HCT116 (cell line): ENCODE results near the gene EXOSC3. TPM values are rescaled to one million over a fixed set of nuclear protein-coding genes. Genes with fewer than 3 reads are reported as not detected.

ENCODE experiments used
- ATAC-seq: fragments of 200-7000 bp; cut with Tn5 transposase; 2 replicates; pipeline ENCODE4 v1.9.1; 2020; ENCODE audit warnings: mild to moderate bottlenecking, moderate library complexity
- BruUV-seq: library from RNA; stranded (reverse); fragments of 400-500 nt; replicated peaks from 2 replicates; lab custom pipeline; 2021; lab: Mats Ljungman, UMichigan
- CTCF ChIA-PET: fragments of 300-600 bp; sonication (Branson Sonifier 250); formaldehyde crosslinking; loops from one replicate; lab custom pipeline; 2021; ENCODE audit warnings: antibody characterized with exemption; lab: Charles Lee
- POLR2A ChIA-PET: fragments of 300-600, 350-600 bp; sonication (Branson Sonifier 250); formaldehyde crosslinking; loops from one replicate; lab custom pipeline; 2021; ENCODE audit warnings: antibody characterized with exemption; lab: Charles Lee
- RAD21 ChIA-PET, 2 experiments: fragments of 300-600 bp; sonication (Branson Sonifier 250); formaldehyde crosslinking; loops; one replicate each; lab custom pipeline; 2023; ENCODE audit warnings: low total read pairs in 2 of 2; ENCODE audit not compliant: uncharacterized antibody in 2 of 2, unreplicated experiment in 2 of 2, low non-redundant PET in 1 of 2; lab: Charles Lee
- DNase-seq: peaks from one replicate; pipeline ENCODE4 v3.0.0-alpha.2; 2010; ENCODE audit warnings: low read depth, low spot score
- H2AFZ ChIP-seq: fragments of 200-600 bp; shearing (Covaris generic), sonication (generic); 2 replicates; pipeline ENCODE4 v1.6.1; 2017; ENCODE audit warnings: low read depth, mixed run types, mixed read lengths, antibody characterized with exemption, low read length; ENCODE audit not compliant: poor library complexity, severe bottlenecking
- H3K27ac ChIP-seq: 2 replicates; pipeline ENCODE4 v1.5.1; 2012; ENCODE audit warnings: low read depth, low read length
- H3K27me3 ChIP-seq: fragments of 200-600 bp; sonication (generic); 2 replicates; pipeline ENCODE4 v1.6.1; 2016; ENCODE audit warnings: mixed run types, low read length, mixed read lengths; ENCODE audit not compliant: insufficient read depth
- H3K36me3 ChIP-seq, 2 experiments: fragments of 200-500 bp in 1 of 2; fragments of 200-600 bp in 1 of 2; sonication (Bioruptor generic) in 1 of 2; sonication (generic) in 1 of 2; 2 replicates each; pipeline versions ENCODE4 v1.5.1 to v1.6.1; 2014 to 2016; ENCODE audit warnings: low read length in 2 of 2, inconsistent platforms in 1 of 2, mixed read lengths in 1 of 2, mixed run types in 1 of 2; ENCODE audit not compliant: insufficient read depth in 2 of 2, control insufficient read depth in 1 of 2
- H3K4me1 ChIP-seq, 2 experiments: fragments of 200-600 bp in 1 of 2; sonication (generic) in 1 of 2; 2 replicates each; pipeline versions ENCODE4 v1.5.1 to v1.6.1; 2012 to 2017; ENCODE audit warnings: low read length in 2 of 2, inconsistent platforms in 1 of 2, mild to moderate bottlenecking in 1 of 2, mixed read lengths in 1 of 2, mixed run types in 1 of 2, moderate library complexity in 1 of 2; ENCODE audit not compliant: insufficient read depth in 2 of 2, control insufficient read depth in 1 of 2
- H3K4me2 ChIP-seq: fragments of 200-600 bp; sonication (generic); 2 replicates; pipeline ENCODE4 v1.6.1; 2017; ENCODE audit warnings: mixed run types, low read length, mixed read lengths
- H3K4me3 ChIP-seq, 2 experiments: fragments of 200-600 bp in 1 of 2; sonication (generic) in 1 of 2; replicated peaks in 1 of 2; 2 replicates each; pipeline ENCODE4 v1.5.1; 2011 to 2016; ENCODE audit warnings: low read length in 2 of 2, control low read depth in 1 of 2, low read depth in 1 of 2, mild to moderate bottlenecking in 1 of 2, mixed read lengths in 1 of 2, mixed run types in 1 of 2
- H3K79me2 ChIP-seq: fragments of 200-600 bp; sonication (generic); 2 replicates; pipeline ENCODE4 v1.6.1; 2017; ENCODE audit warnings: mild to moderate bottlenecking, mixed run types, low read length, moderate library complexity, mixed read lengths; ENCODE audit not compliant: insufficient read depth
- H3K9ac ChIP-seq: fragments of 200-600 bp; sonication (generic); 2 replicates; pipeline ENCODE4 v1.6.1; 2016; ENCODE audit warnings: low read length, mixed read lengths
- H3K9me2 ChIP-seq: fragments of 200-600 bp; sonication (generic), shearing (Covaris generic); 2 replicates; pipeline ENCODE4 v1.6.1; 2017; ENCODE audit warnings: mixed run types, mild to moderate bottlenecking, moderate library complexity; ENCODE audit not compliant: insufficient read depth
- H3K9me3 ChIP-seq, 2 experiments: fragments of 200-500 bp in 1 of 2; fragments of 200-600 bp in 1 of 2; sonication (Bioruptor generic) in 1 of 2; sonication (generic) in 1 of 2; 2 replicates each; pipeline ENCODE4 v1.6.1; 2014 to 2017; ENCODE audit warnings: low read length in 2 of 2, mixed read lengths in 2 of 2, inconsistent platforms in 1 of 2, low read depth in 1 of 2, mild to moderate bottlenecking in 1 of 2, mixed run types in 1 of 2, moderate library complexity in 1 of 2; ENCODE audit not compliant: control insufficient read depth in 1 of 2, insufficient read depth in 1 of 2
- H4K20me1 ChIP-seq: fragments of 200-600 bp; sonication (generic), shearing (Covaris generic); 2 replicates; pipeline ENCODE4 v1.6.1; 2017; ENCODE audit warnings: mixed run types, mild to moderate bottlenecking, moderate library complexity; ENCODE audit not compliant: insufficient read depth
- CBX3 ChIP-seq: IDR thresholded peaks from 2 replicates; pipeline ENCODE4 v1.6.1; 2012; ENCODE audit warnings: low read depth
- EZH2 ChIP-seq: fragments of 200-600 bp; sonication (generic); IDR thresholded peaks from 2 replicates; pipeline ENCODE4 v1.6.1; 2017; ENCODE audit warnings: antibody characterized with exemption, mixed run types
- EZH2phosphoT487 ChIP-seq: fragments of 200-600 bp; IDR thresholded peaks from 2 replicates; pipeline ENCODE4 v1.6.1; 2018; ENCODE audit warnings: antibody characterized with exemption, borderline replicate concordance
- JUND ChIP-seq: IDR thresholded peaks from 2 replicates; pipeline ENCODE4 v1.6.1; 2012
- POLR2A ChIP-seq: IDR thresholded peaks from 2 replicates; pipeline ENCODE4 v1.7.0; 2011; ENCODE audit warnings: borderline replicate concordance; ENCODE audit not compliant: insufficient read depth, insufficient read length; ENCODE audit errors: extremely low read depth
- POLR2AphosphoS5 ChIP-seq: IDR thresholded peaks from 2 replicates; pipeline ENCODE4 v1.6.1; 2011; ENCODE audit warnings: mild to moderate bottlenecking, low read depth, low read length, moderate library complexity
- RAD21 ChIP-seq: IDR thresholded peaks from 2 replicates; pipeline ENCODE4 v1.6.1; 2012; ENCODE audit warnings: low read depth, mild to moderate bottlenecking
- SIN3A ChIP-seq: IDR thresholded peaks from 2 replicates; pipeline ENCODE4 v1.6.1; 2012; ENCODE audit warnings: low read depth
- intact Hi-C: fragments of 100-400 bp; cut with micrococcal nuclease; formaldehyde crosslinking; loops from 2 replicates; pipeline ENCODE4 v1.10.0; 2022
- total RNA-seq: library from RNA; stranded (reverse); gene quantifications from one replicate; pipeline ENCODE4 v1.2.1, GENCODE V29; 2021; ENCODE audit not compliant: unreplicated experiment
- TF ChIP-seq, protein P1 (sequence below): IDR thresholded peaks from 2 replicates; pipeline ENCODE4 v1.6.1; 2012; ENCODE audit warnings: low read depth
- TF ChIP-seq, protein P2 (sequence below), 3 experiments: fragments of 200-600 bp in 1 of 3; sonication (generic) in 1 of 3; IDR thresholded peaks in 2 of 3; conservative IDR thresholded peaks in 1 of 3; 2 replicates each; pipeline ENCODE4 v1.5.1; 2012 to 2017; ENCODE audit warnings: low read depth in 2 of 3, low read length in 2 of 3, antibody characterized with exemption in 1 of 3, borderline replicate concordance in 1 of 3, control low read depth in 1 of 3, mild to moderate bottlenecking in 1 of 3, mixed read lengths in 1 of 3, mixed run types in 1 of 3, moderate library complexity in 1 of 3; ENCODE audit not compliant: insufficient read depth in 1 of 3
- TF ChIP-seq, protein P3 (sequence below): IDR thresholded peaks from 2 replicates; pipeline ENCODE4 v1.6.1; 2011; ENCODE audit warnings: mild to moderate bottlenecking, low read length, moderate library complexity; ENCODE audit not compliant: insufficient replicate concordance; ENCODE audit errors: extremely low read depth

EXOSC3 gene
- total RNA-seq, 1 experiment from 2014 or later = 79.6 TPM

DNA sequence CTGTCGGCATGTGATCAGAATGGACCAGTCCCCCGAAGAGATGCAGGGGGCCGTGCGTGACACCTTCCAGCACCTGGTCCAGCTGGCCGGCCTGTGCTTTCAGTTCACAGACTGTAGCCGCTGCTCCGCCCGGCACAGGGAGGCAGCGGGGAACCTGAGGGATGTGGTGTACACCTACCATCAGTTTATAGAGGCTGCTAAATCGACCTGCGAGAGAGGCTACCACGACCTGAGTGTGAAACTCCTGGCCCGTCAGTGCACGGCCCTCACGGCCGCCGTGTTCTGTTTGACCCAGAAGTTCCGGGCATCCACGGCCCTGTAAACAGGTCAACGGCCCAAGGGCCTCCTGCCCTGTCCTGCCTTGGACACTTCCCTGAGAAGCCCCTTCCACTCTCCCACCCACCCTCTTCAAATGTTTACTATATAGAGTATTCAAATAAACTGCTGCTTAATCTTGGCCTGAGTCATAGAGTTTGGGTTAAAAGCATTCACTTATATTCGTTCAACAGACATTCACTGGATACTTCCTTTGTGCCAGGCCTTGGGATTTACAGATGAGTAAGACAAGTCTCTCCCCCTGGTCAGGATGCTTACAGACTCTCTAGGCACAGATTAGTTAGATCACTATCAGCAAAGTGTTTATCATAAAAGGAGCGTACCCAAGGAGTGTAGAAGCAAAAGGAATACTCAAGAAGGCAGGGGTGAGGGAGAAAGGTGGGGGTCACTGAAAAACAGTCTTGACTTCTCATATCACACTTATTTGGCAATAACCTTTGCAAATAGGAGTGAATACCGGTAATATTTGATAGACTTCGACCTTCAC is 38.2 kb downstream of the EXOSC3 start:
- Histone ChIP-seq H3K27ac (no peak overlapping the region), H3K9me3 (no peaks in the 10 kb centered on the region), H3K36me3 (no peaks in the 10 kb centered on the region), H3K4me2 (no peak overlapping the region), H3K4me3 (no peak overlapping the region), H3K79me2 (no peaks in the 10 kb centered on the region), H3K4me1 (no peaks in the 10 kb centered on the region), H3K27me3 (no peaks in the 10 kb centered on the region), H2AFZ (peak overlapping the region; percentile 73), H3K9me2 (no peaks in the 10 kb centered on the region), H3K9ac (no peak overlapping the region), H4K20me1 (no peaks in the 10 kb centered on the region)
- RAD21 ChIA-PET = no interaction called here
- POLR2A ChIA-PET = no interaction called here
- no peak for DNase-seq
- TF ChIP-seq JUND (no peak), EZH2 (no peak), EZH2phosphoT487 (no peak)
- ATAC-seq = peak; percentile 41
- CTCF ChIA-PET = interaction anchor here (0.8 kb wide), 1 partner anchor 517 kb away, joined by 3 read pairs; no protein-coding TSS in a partner anchor
- intact Hi-C loops = loop anchor here (2.0 to 10.0 kb wide), 3 partner anchors 164 to 616 kb away; partner anchors contain the start of gene POLR1E
- BruUV-seq = no TSS peak

DNA sequence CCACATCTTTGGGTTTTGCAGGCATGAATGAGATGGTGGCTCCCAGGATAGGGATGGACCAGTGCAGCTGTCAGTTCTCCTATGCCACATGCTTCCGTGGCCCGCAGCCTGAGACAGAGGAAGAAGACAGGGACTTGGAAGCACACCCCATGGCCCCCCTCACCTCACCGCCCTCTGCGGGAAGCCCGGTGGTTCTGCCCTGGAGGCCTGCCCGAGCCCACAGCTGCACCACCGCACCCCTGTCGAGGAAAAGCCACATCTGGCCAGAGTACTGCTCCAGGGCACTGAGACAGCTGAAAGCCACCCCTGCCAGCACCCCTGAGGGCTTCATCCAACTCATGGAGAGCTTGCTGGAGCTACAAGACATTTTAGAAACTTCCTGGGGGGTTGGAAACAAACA is 38.9 kb downstream of the EXOSC3 start:
- RAD21 ChIA-PET = no interaction called here
- DNase-seq (no peak), ATAC-seq (no peak)
- Histone ChIP-seq H3K4me2 (no peak overlapping the region), H3K9ac (no peak overlapping the region), H3K9me3 (no peaks in the 10 kb centered on the region), H3K27me3 (no peaks in the 10 kb centered on the region), H3K9me2 (no peaks in the 10 kb centered on the region), H3K36me3 (no peaks in the 10 kb centered on the region), H3K27ac (no peak overlapping the region), H3K4me3 (no peak overlapping the region), H4K20me1 (no peaks in the 10 kb centered on the region), H3K79me2 (no peaks in the 10 kb centered on the region), H2AFZ (no peak overlapping the region), H3K4me1 (no peaks in the 10 kb centered on the region)
- CTCF ChIA-PET = interaction anchor here (0.8 kb wide), 1 partner anchor 518 kb away, joined by 3 read pairs; no protein-coding TSS in a partner anchor
- POLR2A ChIA-PET = no interaction called here
- no TSS peak for BruUV-seq
- intact Hi-C loops = loop anchor here (2.0 to 10.0 kb wide), 3 partner anchors 164 to 617 kb away; partner anchors contain the start of gene POLR1E
- no peak for TF ChIP-seq SIN3A
- TF ChIP-seq, protein P1, sequence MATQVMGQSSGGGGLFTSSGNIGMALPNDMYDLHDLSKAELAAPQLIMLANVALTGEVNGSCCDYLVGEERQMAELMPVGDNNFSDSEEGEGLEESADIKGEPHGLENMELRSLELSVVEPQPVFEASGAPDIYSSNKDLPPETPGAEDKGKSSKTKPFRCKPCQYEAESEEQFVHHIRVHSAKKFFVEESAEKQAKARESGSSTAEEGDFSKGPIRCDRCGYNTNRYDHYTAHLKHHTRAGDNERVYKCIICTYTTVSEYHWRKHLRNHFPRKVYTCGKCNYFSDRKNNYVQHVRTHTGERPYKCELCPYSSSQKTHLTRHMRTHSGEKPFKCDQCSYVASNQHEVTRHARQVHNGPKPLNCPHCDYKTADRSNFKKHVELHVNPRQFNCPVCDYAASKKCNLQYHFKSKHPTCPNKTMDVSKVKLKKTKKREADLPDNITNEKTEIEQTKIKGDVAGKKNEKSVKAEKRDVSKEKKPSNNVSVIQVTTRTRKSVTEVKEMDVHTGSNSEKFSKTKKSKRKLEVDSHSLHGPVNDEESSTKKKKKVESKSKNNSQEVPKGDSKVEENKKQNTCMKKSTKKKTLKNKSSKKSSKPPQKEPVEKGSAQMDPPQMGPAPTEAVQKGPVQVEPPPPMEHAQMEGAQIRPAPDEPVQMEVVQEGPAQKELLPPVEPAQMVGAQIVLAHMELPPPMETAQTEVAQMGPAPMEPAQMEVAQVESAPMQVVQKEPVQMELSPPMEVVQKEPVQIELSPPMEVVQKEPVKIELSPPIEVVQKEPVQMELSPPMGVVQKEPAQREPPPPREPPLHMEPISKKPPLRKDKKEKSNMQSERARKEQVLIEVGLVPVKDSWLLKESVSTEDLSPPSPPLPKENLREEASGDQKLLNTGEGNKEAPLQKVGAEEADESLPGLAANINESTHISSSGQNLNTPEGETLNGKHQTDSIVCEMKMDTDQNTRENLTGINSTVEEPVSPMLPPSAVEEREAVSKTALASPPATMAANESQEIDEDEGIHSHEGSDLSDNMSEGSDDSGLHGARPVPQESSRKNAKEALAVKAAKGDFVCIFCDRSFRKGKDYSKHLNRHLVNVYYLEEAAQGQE = no peak
- TF ChIP-seq POLR2A = no peak
- TF ChIP-seq POLR2AphosphoS5 = no peak
- TF ChIP-seq, protein P2, sequence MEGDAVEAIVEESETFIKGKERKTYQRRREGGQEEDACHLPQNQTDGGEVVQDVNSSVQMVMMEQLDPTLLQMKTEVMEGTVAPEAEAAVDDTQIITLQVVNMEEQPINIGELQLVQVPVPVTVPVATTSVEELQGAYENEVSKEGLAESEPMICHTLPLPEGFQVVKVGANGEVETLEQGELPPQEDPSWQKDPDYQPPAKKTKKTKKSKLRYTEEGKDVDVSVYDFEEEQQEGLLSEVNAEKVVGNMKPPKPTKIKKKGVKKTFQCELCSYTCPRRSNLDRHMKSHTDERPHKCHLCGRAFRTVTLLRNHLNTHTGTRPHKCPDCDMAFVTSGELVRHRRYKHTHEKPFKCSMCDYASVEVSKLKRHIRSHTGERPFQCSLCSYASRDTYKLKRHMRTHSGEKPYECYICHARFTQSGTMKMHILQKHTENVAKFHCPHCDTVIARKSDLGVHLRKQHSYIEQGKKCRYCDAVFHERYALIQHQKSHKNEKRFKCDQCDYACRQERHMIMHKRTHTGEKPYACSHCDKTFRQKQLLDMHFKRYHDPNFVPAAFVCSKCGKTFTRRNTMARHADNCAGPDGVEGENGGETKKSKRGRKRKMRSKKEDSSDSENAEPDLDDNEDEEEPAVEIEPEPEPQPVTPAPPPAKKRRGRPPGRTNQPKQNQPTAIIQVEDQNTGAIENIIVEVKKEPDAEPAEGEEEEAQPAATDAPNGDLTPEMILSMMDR (IDR thresholded peaks at IDR 0.05 in 2 of 3, conservative IDR thresholded peaks at IDR 0.05 in 1 of 3; ENCODE audit: borderline replicate concordance in 1 of 3, insufficient read depth in 1 of 3, low read depth in 2 of 3, low read length in 2 of 3) = no peak
- TF ChIP-seq CBX3 = no peak
- TF ChIP-seq, protein P3, sequence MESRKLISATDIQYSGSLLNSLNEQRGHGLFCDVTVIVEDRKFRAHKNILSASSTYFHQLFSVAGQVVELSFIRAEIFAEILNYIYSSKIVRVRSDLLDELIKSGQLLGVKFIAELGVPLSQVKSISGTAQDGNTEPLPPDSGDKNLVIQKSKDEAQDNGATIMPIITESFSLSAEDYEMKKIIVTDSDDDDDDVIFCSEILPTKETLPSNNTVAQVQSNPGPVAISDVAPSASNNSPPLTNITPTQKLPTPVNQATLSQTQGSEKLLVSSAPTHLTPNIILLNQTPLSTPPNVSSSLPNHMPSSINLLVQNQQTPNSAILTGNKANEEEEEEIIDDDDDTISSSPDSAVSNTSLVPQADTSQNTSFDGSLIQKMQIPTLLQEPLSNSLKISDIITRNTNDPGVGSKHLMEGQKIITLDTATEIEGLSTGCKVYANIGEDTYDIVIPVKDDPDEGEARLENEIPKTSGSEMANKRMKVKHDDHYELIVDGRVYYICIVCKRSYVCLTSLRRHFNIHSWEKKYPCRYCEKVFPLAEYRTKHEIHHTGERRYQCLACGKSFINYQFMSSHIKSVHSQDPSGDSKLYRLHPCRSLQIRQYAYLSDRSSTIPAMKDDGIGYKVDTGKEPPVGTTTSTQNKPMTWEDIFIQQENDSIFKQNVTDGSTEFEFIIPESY = no peak
- no peak for TF ChIP-seq RAD21
